ENCODE results near the gene OTX1. TPM values are rescaled to one million over a fixed set of nuclear protein-coding genes. Genes with fewer than 3 reads are reported as not detected.

The OTX1 gene
- total and polyA plus RNA-seq, 2 experiments from 2014 or later = 1.3 to 2.2 TPM

GRCh38 chr2:63027220-63027619 is 23.4 kb upstream of the OTX1 start:
- H3K36me3 ChIP-seq (ENCODE audit: insufficient read depth) = no peaks in the 10 kb centered on the region
- no peak overlapping the region for H3K4me3 Mint-ChIP-seq
- peaks cover 2% of the 10 kb centered on the region for H3K27me3 Mint-ChIP-seq (ENCODE audit: insufficient read depth, low read depth, poor library complexity)
- H3K4me3 ChIP-seq = no peak overlapping the region
- no peaks in the 10 kb centered on the region for H3K27me3 ChIP-seq (ENCODE audit: insufficient read depth)
- H3K4me1 ChIP-seq (ENCODE audit: insufficient read depth) = no peaks in the 10 kb centered on the region
- H3K9me2 ChIP-seq (ENCODE audit: insufficient read depth) = no peaks in the 10 kb centered on the region
- no peaks in the 10 kb centered on the region for H4K20me1 ChIP-seq (replicated peaks; ENCODE audit: insufficient read depth)
- DNase-seq (ENCODE audit: low spot score) (no peak), ATAC-seq (no peak)
- H3K9me3 Mint-ChIP-seq = no peaks in the 10 kb centered on the region
- H3K4me2 ChIP-seq = no peak overlapping the region
- no peaks in the 10 kb centered on the region for H3K79me2 ChIP-seq (replicated peaks; ENCODE audit: insufficient read depth)
- H2AFZ ChIP-seq = no peak overlapping the region
- no peak overlapping the region for H3K27ac ChIP-seq (ENCODE audit: low read depth)
- H3F3A ChIP-seq (replicated peaks; ENCODE audit: low read depth) = no peaks in the 10 kb centered on the region
- TF ChIP-seq NANOG (IDR thresholded peaks at IDR 0.05; ENCODE audit: borderline replicate concordance) (no peak), ZNF462 (CRISPR knock-in tag; IDR thresholded peaks at IDR 0.05) (no peak), EZH2 (IDR thresholded peaks at IDR 0.05; ENCODE audit: low read depth, unreplicated experiment) (no peak), JUNB (IDR thresholded peaks at IDR 0.05; ENCODE audit: unreplicated experiment) (no peak), ZNF114 (CRISPR knock-in tag; IDR thresholded peaks at IDR 0.05) (no peak), CTCF (conservative IDR thresholded peaks at IDR 0.05; ENCODE audit: low read depth in 2 of 2) (no peak), REST (IDR thresholded peaks at IDR 0.05; ENCODE audit: unreplicated experiment) (no peak), ZNF331 (CRISPR knock-in tag; IDR thresholded peaks at IDR 0.05; ENCODE audit: low read depth) (no peak), ETS1 (IDR thresholded peaks at IDR 0.05) (no peak), CREB1 (CRISPR knock-in tag; IDR thresholded peaks at IDR 0.05; ENCODE audit: low read depth) (no peak), EZH2phosphoT487 (IDR thresholded peaks at IDR 0.05; ENCODE audit: unreplicated experiment) (no peak), STAT1 (IDR thresholded peaks at IDR 0.05; ENCODE audit: unreplicated experiment) (no peak), POLR2AphosphoS5 (IDR thresholded peaks at IDR 0.05; ENCODE audit: low read depth) (no peak)
- H3K36me3 Mint-ChIP-seq (ENCODE audit: low read depth) = no peaks in the 10 kb centered on the region
- no peak overlapping the region for H3K27ac Mint-ChIP-seq
- no peaks in the 10 kb centered on the region for H3K4me1 Mint-ChIP-seq
